PC-9 (cell line): ENCODE measurements around the gene ADI1. TPM values are rescaled to one million over a fixed set of nuclear protein-coding genes. Genes with fewer than 3 reads are reported as not detected.

ENCODE experiments used
- BruUV-seq: library from RNA; stranded (reverse); fragments of 400-500 nt; replicated peaks from 2 replicates; lab custom pipeline; 2021; lab: Mats Ljungman, UMichigan
- CTCF ChIA-PET: fragments of 300-600 bp; sonication (Branson Sonifier 250); formaldehyde crosslinking; loops from one replicate; lab custom pipeline; 2022; ENCODE audit warnings: antibody characterized with exemption; lab: Charles Lee
- POLR2A ChIA-PET: fragments of 300-600 bp; sonication (Branson Sonifier 250); formaldehyde crosslinking; loops from one replicate; lab custom pipeline; 2022; ENCODE audit warnings: antibody characterized with exemption; ENCODE audit not compliant: unreplicated experiment; lab: Charles Lee
- DNase-seq, 2 experiments: peaks; one replicate each; pipeline versions ENCODE4 v3.0.0 to v3.0.0-alpha.2; 2015 to 2022; ENCODE audit warnings: mixed read lengths in 1 of 2
- H2AFZ ChIP-seq: fragments of 200-600 bp; sonication (generic); 2 replicates; pipeline ENCODE4 v1.8.1; 2017; ENCODE audit warnings: antibody characterized with exemption
- H3F3A ChIP-seq: fragments of 200-600 bp; sonication (generic); 2 replicates; pipeline ENCODE4 v1.8.1; 2017; ENCODE audit warnings: antibody characterized with exemption, mild to moderate bottlenecking, low read depth; ENCODE audit not compliant: insufficient read depth
- H3K27ac ChIP-seq: fragments of 200-600 bp; sonication (generic); 2 replicates; pipeline ENCODE4 v1.6.1; 2016; ENCODE audit warnings: mixed run types
- H3K27me3 ChIP-seq: fragments of 200-600 bp; sonication (generic); 2 replicates; pipeline ENCODE4 v1.6.1; 2016; ENCODE audit warnings: low read depth, mixed run types; ENCODE audit not compliant: insufficient read depth
- H3K36me3 ChIP-seq: fragments of 200-600 bp; sonication (generic); 2 replicates; pipeline ENCODE4 v1.6.1; 2016; ENCODE audit warnings: low read depth, mixed run types
- H3K4me1 ChIP-seq: fragments of 200-600 bp; sonication (generic); replicated peaks from 2 replicates; pipeline ENCODE4 v1.6.1; 2016; ENCODE audit warnings: mixed run types; ENCODE audit not compliant: insufficient read depth
- H3K4me2 ChIP-seq: fragments of 200-600 bp; sonication (generic); 2 replicates; pipeline ENCODE4 v1.6.1; 2017; ENCODE audit warnings: mixed run types
- H3K4me3 ChIP-seq: fragments of 200-600 bp; sonication (generic); 2 replicates; pipeline ENCODE4 v1.6.1; 2016; ENCODE audit warnings: mixed run types
- H3K79me2 ChIP-seq: fragments of 200-600 bp; sonication (generic); 2 replicates; pipeline ENCODE4 v1.6.1; 2017; ENCODE audit warnings: low read depth, mixed run types
- H3K9me2 ChIP-seq: fragments of 200-600 bp; sonication (generic); 2 replicates; pipeline ENCODE4 v1.8.1; 2017; ENCODE audit warnings: mild to moderate bottlenecking; ENCODE audit not compliant: insufficient read depth
- H3K9me3 ChIP-seq: fragments of 200-600 bp; sonication (generic); 2 replicates; pipeline ENCODE4 v1.8.1; 2016; ENCODE audit warnings: low read depth; ENCODE audit not compliant: insufficient read depth
- H4K20me1 ChIP-seq: fragments of 200-600 bp; sonication (generic); 2 replicates; pipeline ENCODE4 v1.8.1; 2017; ENCODE audit not compliant: insufficient read depth
- EZH2 ChIP-seq: fragments of 200-600 bp; sonication (generic); IDR thresholded peaks from 2 replicates; pipeline ENCODE4 v1.8.0; 2017; ENCODE audit warnings: antibody characterized with exemption, low read depth
- intact Hi-C: fragments of 100-400 bp; cut with micrococcal nuclease; formaldehyde crosslinking; loops from one replicate; pipeline ENCODE4 v1.10.0; 2022; ENCODE audit not compliant: unreplicated experiment
- total RNA-seq: library from RNA; stranded (reverse); gene quantifications from 2 replicates; pipeline ENCODE4 v1.2.3, GENCODE V29; 2021
- TF ChIP-seq, protein P1 (sequence below): fragments of 200-600 bp; sonication (generic); conservative IDR thresholded peaks from 2 replicates; pipeline ENCODE4 v1.6.1; 2017; ENCODE audit warnings: mixed run types, antibody characterized with exemption, mild to moderate bottlenecking, moderate library complexity

ADI1 gene
- total RNA-seq, 1 experiment from 2014 or later, result 54.5 TPM

DNA sequence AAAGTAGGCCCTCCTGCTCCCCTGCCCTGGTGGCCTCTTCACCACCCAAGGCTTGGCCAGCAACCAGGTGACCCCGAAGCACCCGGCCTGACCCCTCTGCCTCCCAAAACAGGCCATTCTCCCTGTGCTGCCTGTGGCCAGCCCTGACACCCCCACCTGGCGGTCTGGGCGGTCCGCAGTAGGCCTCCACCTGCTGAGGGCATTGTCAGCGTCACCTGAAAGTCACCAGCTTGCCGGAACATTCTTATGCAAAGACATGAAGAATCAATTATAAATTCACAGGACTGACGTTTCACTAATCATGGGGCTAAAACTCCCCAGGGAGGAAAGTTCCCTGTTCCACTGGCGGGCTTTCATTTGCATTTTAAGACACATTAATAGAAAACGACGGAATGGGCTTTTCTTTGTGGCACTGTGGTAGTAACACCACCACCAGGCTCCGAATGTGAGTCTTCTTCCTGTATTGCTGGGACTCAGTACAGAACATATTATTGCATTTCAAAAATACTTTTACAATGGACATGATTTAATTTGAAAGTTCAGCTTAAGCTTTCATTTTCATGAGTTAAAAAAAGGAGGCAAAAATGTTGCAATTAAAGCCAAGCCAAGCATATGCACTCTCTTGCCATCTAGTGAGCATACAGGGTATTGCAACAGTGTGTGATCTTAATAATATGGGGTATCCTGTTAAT is 57.4 kb downstream of the ADI1 start:
- Histone ChIP-seq H3K4me2 (no peak overlapping the region), H3K36me3 (no peaks in the 10 kb centered on the region), H3F3A (peaks cover 15% of the 10 kb centered on the region; the same call in 1 of the 2 replicates), H3K9me3 (no peaks in the 10 kb centered on the region), H3K9me2 (no peaks in the 10 kb centered on the region), H2AFZ (no peak overlapping the region), H3K4me3 (no peak overlapping the region), H4K20me1 (peaks cover 10% of the 10 kb centered on the region; the same call in 1 of the 2 replicates), H3K79me2 (no peaks in the 10 kb centered on the region), H3K4me1 (peaks cover 14% of the 10 kb centered on the region), H3K27me3 (no peaks in the 10 kb centered on the region), H3K27ac (no peak overlapping the region)
- TF ChIP-seq, protein P1, sequence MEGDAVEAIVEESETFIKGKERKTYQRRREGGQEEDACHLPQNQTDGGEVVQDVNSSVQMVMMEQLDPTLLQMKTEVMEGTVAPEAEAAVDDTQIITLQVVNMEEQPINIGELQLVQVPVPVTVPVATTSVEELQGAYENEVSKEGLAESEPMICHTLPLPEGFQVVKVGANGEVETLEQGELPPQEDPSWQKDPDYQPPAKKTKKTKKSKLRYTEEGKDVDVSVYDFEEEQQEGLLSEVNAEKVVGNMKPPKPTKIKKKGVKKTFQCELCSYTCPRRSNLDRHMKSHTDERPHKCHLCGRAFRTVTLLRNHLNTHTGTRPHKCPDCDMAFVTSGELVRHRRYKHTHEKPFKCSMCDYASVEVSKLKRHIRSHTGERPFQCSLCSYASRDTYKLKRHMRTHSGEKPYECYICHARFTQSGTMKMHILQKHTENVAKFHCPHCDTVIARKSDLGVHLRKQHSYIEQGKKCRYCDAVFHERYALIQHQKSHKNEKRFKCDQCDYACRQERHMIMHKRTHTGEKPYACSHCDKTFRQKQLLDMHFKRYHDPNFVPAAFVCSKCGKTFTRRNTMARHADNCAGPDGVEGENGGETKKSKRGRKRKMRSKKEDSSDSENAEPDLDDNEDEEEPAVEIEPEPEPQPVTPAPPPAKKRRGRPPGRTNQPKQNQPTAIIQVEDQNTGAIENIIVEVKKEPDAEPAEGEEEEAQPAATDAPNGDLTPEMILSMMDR, result peak; percentile 95
- no peak for TF ChIP-seq EZH2
- BruUV-seq, result no TSS peak
- intact Hi-C loops, result no loop called here
- CTCF ChIA-PET, result no interaction called here
- POLR2A ChIA-PET, result no interaction called here
- peak; percentile 23 to 41 for DNase-seq

DNA sequence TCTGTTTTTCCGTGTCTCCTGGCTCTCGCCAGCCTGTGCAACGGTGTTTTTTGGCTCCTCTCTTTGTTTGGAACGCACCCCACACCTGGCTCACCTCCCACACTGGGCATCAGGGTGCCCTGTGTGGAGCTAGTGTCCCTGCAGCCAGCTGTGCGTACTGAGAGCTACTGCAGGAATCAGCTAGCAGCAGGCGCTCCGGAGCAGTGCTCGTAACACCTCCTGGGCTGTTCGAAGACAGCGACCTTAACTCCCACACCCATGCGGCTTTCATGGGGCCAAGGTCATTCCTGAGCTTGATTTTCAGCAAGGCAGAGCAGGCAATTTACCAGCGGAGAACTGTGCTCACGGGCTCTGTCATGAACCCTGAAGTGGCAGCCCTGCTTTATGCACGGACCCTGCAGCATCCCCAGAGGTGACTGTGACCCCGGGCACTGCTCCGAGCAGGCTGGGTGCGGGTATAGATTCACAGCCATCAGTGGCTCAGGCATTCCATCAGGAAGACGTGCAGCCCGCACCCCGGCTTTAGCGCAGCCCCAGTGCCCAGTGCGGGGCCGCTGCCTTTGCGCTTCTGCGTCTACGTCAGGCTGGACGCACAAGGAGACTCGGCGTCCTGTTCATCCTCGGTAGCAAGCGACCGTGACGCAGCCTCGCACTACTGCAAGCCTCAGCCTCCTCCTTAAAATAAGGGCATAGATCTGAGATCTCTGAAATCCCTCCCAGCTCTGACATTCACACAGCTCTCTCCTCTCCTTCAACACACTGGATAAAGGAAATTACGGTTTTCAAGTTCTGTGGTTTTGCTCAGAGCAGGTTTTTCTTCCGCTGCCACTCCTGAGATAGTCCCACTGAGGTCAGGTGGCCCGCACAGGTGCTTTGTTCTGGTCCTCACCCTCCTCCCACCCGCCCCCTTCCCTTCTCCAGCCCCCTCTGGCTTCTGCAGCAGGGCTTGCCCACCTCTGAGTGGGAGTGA is 58.2 kb downstream of the ADI1 start:
- no TSS peak for BruUV-seq
- Histone ChIP-seq H4K20me1 (peaks cover 10% of the 10 kb centered on the region; the same call in 1 of the 2 replicates), H3F3A (peaks cover 15% of the 10 kb centered on the region; the same call in 1 of the 2 replicates), H3K4me1 (peaks cover 13% of the 10 kb centered on the region), H2AFZ (no peak overlapping the region), H3K9me3 (no peaks in the 10 kb centered on the region), H3K9me2 (no peaks in the 10 kb centered on the region), H3K4me3 (no peak overlapping the region), H3K36me3 (no peaks in the 10 kb centered on the region), H3K4me2 (no peak overlapping the region), H3K27ac (no peak overlapping the region), H3K27me3 (no peaks in the 10 kb centered on the region), H3K79me2 (no peaks in the 10 kb centered on the region)
- DNase-seq, result no peak
- ChIA-PET CTCF (interaction anchor here (1.0 kb wide), 1 partner anchor 66 kb away, joined by 8 read pairs; no protein-coding TSS in a partner anchor), POLR2A (no interaction called here)
- TF ChIP-seq, protein P1, result no peak
- TF ChIP-seq EZH2, result no peak
- intact Hi-C loops, result no loop called here

DNA sequence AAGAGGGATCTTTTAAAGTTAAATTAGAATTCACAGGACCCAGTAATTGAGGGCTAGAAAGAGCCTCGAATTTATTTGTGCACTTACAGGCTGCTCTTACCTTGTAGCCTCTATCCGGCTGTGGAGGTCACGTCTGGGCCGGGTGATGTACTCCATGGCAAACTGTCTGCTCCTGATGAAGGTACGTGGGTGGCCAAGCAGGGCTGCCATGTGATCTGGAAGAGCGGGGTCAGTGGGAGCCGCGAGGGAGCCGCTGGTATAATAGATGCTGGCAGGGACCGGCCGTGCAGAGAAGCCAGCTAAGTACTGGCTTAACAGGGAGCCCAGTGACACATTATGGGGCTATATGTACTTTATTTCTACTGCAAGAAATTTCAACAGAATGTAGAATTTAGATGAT is 59.2 kb downstream of the ADI1 start:
- BruUV-seq, result no TSS peak
- Histone ChIP-seq H3K4me1 (peaks cover 4% of the 10 kb centered on the region; the same call in 1 of the 2 replicates), H3K9me3 (no peaks in the 10 kb centered on the region), H3K4me3 (no peak overlapping the region), H3K36me3 (no peaks in the 10 kb centered on the region), H3F3A (peaks cover 9% of the 10 kb centered on the region; the same call in 1 of the 2 replicates), H4K20me1 (peaks cover 10% of the 10 kb centered on the region; the same call in 1 of the 2 replicates), H3K79me2 (no peaks in the 10 kb centered on the region), H2AFZ (no peak overlapping the region), H3K27me3 (no peaks in the 10 kb centered on the region), H3K9me2 (no peaks in the 10 kb centered on the region), H3K4me2 (no peak overlapping the region), H3K27ac (no peak overlapping the region)
- no peak for DNase-seq
- intact Hi-C loops, result no loop called here
- POLR2A ChIA-PET, result no interaction called here
- CTCF ChIA-PET, result no interaction called here
- TF ChIP-seq, protein P1, result no peak
- TF ChIP-seq EZH2, result no peak
